M059J (cell line): ENCODE measurements around the gene RNF26. TPM values are rescaled to one million over a fixed set of nuclear protein-coding genes. Genes with fewer than 3 reads are reported as not detected.
A peak's percentile ranks its signal among the peaks of the same experiment; 100 is the strongest.

Experiments used
- DNase-seq: peaks from one replicate; pipeline ENCODE4 v3.0.0-alpha.2; 2012; ENCODE audit warnings: low read depth
- total RNA-seq: library from RNA; depleted of rRNA; stranded (reverse); fragments of >200 nt; shearing (Covaris generic); gene quantifications from 2 replicates; pipeline ENCODE4 v1.2.3, GENCODE V29; 2014

Gene RNF26
- total RNA-seq, 1 experiment from 2014 or later = 16.1 TPM

DNA sequence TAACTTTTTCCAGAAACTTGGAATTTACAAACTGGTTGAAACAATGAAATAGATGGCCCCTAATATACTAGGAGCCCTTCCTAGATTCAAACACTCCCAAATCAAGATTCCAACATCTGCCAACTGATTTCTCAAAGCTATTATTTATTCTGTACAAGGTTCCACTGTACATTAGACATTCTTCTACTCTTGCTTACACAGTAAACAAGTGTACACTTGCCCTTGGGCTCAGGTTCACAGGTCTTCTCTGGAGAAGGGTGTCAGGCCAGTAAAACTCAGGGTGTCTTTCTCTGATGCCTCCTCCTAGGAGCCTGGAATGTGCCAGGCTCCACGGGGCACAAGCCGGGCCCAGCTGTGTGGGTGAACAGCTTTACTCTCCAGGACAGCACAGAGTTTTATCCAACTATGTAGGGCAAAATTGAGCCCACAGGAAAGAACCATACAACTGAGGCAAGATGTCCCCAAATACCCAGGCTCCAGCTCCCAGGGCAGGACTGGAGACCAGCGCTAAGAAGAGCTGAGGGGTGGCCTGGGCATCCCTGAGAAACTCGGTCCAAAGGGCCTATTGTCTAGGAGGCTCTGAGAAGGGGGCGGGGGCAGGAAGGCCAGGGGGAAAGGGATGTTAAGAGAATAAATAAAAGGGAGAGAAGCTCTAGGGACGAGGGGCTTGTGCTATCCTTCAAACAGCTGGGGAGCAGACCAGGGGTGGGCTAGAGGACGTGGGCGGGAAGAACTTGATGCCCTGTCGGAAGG, 20.9 kb downstream of the RNF26 start:
- no peak for DNase-seq

- DNase-seq = peak; percentile 62
Observed at GRCh38 chr11:119356349-119357031, 22.2 kb downstream of the RNF26 start.

DNA sequence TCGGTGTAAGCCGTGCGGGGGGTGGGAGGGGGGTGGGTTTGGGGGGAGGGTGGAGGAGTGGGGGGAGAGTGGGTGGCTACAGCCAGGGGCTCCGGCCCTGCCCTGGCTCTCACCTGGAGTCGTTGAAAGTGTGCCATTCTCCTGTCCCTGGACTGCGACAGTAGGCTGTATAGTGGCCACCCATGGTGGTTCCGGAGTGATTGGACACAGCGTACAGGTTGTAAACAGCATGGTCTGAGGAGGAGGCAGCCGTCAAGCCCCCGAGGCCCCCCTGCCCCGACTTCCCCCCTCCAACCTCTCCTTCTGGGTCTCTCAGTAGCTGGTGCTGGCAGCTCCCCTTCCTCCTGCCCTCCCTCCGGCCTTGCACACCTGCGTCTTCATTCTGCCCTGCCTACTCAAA, 22.7 kb downstream of the RNF26 start:
- DNase-seq = no peak

DNA sequence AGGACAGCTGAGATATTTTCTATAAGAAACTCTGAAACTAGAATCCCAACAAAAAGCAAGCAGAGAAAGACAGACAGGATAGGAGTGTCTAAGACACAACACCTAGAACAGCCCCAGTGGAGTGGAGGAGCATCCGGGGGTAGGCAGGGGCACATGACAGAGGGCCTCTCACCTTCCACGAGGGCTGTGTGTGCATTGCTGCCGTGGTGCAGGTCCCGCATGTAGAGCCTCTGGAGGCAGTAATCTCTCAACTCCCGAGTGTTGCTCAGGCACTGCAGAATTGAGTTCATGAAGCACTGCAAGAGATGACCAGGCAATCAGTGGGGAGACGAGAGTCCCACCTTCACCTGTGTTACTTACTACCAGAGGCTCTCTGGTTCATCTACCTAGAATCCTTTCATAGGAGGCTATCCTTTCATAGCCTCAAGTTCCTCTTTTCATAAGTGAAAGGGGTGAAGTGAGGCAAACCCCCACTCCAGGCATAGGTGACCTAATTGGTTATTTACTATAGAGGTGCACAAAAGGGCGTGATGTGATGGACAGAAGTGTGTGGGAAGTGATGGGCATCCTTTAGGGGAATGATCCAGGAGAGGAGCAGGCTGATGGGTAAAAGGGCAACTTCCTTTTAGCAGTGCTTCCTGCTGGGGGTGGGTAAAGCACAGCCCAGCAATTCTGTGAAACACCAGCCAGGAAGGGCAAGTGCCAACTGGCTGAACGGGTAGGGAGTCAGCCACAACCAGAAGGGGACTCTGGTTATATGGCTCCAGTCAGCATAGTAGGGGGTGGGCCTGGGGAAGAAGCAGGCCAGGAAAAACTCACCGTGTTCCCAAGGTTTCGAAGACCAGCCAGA, 25.3 kb downstream of the RNF26 start:
- DNase-seq = no peak

DNA sequence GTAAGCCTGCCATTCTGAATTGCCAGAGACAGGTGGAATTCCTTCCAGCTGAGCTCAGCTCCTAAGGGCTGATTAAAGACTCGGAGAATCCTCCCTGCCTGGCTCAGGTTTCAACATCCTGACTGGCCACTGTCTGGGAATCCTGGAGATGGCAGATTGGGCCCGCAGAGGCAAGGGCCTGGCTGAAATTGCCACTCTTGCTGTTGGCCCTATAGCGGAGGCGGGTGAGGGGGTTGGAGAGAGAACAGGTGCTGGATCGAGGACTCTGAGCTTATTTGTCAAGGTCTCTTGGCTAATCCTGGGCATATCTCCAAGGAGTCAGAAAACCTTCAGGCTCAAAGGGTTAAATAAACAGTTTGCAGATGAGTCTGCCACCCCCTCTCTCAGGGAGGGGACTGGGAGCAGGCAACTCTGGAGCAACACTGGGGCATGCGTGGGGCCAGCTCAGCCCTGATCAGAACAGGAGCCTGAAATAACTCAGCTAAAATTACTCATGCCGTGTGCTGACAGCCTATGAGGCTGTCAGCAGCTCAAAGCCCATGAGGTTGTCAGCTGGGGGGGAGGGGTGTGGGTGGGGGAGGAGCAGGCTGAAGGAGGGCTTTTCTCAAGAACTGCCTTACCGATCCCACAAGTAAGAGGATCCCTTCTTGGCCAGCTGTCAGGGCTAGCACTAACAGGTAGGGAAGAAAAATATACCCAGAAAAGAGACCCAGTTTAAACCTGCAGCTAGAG, 26.9 kb downstream of the RNF26 start:
- DNase-seq = peak; percentile 91

DNA sequence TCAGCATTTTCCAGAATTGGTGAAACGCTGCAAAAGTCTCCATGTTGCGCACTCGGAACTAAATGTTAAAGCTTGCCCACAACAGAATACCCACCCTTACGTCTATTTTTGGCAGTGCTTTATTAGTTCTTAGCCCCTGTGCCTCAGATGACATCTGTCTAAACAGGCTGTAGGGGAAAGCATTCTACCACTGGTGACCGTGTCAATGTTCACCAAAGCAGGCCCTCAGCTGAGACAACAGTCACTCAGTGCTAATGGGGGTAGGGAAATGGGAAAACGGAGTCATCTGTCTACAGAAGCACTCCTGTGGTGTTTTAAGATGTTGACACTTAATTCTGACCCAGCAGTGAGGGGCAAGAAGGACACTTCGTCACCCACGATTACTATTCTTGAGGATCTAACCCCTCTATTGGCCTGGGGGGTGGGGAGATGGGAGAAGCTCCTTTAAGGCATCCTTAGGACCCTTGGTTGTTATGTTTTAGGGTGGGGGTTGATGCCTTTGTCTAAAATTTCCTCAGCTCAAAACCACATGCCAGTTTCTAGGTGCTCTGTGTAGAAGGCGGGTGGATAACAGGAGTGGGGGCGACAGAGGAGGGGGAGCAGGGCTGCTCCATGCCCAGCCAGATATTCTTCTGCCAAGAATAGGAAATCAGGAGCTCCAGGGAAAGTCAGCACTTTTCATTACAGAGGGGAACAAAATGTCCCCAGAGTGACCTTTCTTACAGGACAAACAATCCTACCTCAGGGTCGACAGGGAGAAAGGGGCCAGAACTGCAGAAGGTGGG, 27.8 kb downstream of the RNF26 start:
- DNase-seq = no peak

DNA sequence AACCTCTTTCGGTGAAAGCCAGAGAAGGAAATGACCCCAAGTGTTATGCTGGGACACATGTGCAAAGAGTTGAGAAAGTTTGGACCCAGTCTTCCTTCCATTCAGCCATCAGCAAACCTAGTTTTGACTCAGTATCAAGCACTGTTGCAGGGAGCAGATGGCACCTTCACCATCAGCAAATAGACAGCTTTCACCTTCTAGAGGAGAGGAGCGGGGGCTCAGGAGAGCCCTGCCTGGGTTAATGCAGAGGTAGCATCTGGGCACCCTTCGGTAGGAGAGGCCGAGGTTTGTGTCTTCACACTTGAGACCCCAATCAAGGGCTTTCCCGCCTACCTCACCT, 28.4 kb downstream of the RNF26 start:
- DNase-seq = no peak

- no peak for DNase-seq
Observed at GRCh38 chr11:119363081-119363850, 28.9 kb downstream of the RNF26 start.

GRCh38 chr11:119363851-119364590, 29.7 kb downstream of the RNF26 start:
- no peak for DNase-seq

- no peak for DNase-seq
Observed at GRCh38 chr11:119365071-119365591, 30.8 kb downstream of the RNF26 start.

- no peak for DNase-seq
Observed at GRCh38 chr11:119366690-119367620, 32.6 kb downstream of the RNF26 start.

DNA sequence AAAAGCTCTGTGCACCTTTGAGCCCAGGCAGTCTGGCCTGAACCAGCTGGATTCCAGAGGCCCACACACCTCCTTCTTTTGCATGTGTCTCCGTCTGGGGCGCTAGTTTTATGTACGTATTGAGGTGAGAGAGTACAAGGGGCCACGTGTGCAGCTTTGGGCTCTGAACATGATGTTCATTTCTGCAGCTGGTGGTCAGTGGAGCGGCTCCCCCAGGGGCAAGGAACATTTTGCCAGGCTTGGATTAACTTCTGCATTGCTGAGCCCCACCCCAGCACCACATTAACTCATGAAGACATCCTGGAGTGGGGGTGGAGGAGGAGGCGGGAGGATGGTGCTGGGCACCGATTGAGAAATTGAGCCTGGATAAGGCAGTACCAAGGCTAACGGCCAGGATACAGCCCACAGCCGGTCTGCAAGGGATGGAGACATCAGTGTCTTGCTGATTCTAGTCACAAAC, 33.4 kb downstream of the RNF26 start:
- no peak for DNase-seq

- DNase-seq = no peak
Observed at GRCh38 chr11:119368121-119369034, 34.1 kb downstream of the RNF26 start.

- no peak for DNase-seq
Observed at GRCh38 chr11:119369132-119369925, 35.0 kb downstream of the RNF26 start.

GRCh38 chr11:119370486-119371046, 36.2 kb downstream of the RNF26 start:
- no peak for DNase-seq

DNA sequence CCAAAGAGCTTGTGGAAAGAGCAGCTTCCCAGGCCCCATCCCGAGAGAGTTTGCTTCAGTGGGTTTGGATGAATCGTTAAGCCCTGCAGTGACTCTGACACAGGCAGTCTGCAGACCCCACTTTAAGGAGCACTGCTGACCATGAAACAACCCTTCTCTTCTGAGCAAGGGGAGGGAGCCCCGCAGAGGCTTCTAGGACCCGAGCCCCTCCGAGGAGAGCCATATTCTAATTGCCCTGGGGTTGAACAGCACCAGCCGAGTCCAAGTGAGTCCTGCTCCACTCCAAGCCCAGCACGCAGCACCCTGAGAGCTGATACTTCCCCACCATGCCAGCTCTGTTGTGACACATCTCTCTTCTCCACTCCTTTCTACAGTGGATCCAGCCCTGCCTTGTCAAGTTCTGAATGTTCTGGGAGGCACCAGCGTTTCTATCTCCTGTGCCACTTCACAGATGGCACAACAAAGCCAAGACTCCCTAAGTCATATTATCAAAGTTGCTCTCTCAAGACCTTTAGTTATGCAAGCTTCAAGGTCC, 36.8 kb downstream of the RNF26 start:
- DNase-seq = no peak
